HG03103 (cell line): ENCODE measurements around the gene KCNJ5.

Source experiments
- ATAC-seq: cut with Tn5 transposase; IDR thresholded peaks from one replicate; pipeline ENCODE4 v1.9.1; 2021; ENCODE audit warnings: low read depth; ENCODE audit not compliant: unreplicated experiment

The KCNJ5 gene

GRCh38 chr11:128890543-128891368 lies at the start of gene KCNJ5:
Gene KCNJ5, plus strand, starts transcription at chr11:128891356. Its CDS starts 19,918 bp downstream, at chr11:128911274.
- no peak for ATAC-seq

- peak; percentile 54 for ATAC-seq
Observed at GRCh38 chr11:128841461-128842072, 49.6 kb upstream of the KCNJ5 start.

- no peak for ATAC-seq
Observed at GRCh38 chr11:128843198-128843785, 47.9 kb upstream of the KCNJ5 start.

GRCh38 chr11:128845334-128845780 lies 45.8 kb upstream of the KCNJ5 start:
- ATAC-seq = no peak

GRCh38 chr11:128846985-128847384 lies 44.2 kb upstream of the KCNJ5 start:
- no peak for ATAC-seq

GRCh38 chr11:128848815-128849455 lies 42.2 kb upstream of the KCNJ5 start:
- peak; percentile 76 for ATAC-seq

- ATAC-seq = no peak
Observed at GRCh38 chr11:128852327-128853023, 38.7 kb upstream of the KCNJ5 start.

- no peak for ATAC-seq
Observed at GRCh38 chr11:128853559-128853958, 37.6 kb upstream of the KCNJ5 start.

GRCh38 chr11:128854841-128855240 lies 36.3 kb upstream of the KCNJ5 start:
- ATAC-seq = no peak

- ATAC-seq = no peak
Observed at GRCh38 chr11:128856241-128856640, 34.9 kb upstream of the KCNJ5 start.

GRCh38 chr11:128857341-128857740 lies 33.8 kb upstream of the KCNJ5 start:
- ATAC-seq = no peak

GRCh38 chr11:128859563-128860441 lies 31.4 kb upstream of the KCNJ5 start:
- ATAC-seq = peak; percentile 95

- no peak for ATAC-seq
Observed at GRCh38 chr11:128860571-128861361, 30.4 kb upstream of the KCNJ5 start.

GRCh38 chr11:128862406-128862805 lies 28.8 kb upstream of the KCNJ5 start:
- ATAC-seq = no peak

- ATAC-seq = no peak
Observed at GRCh38 chr11:128862908-128863660, 28.1 kb upstream of the KCNJ5 start.

GRCh38 chr11:128865490-128865889 lies 25.7 kb upstream of the KCNJ5 start:
- ATAC-seq = no peak

- ATAC-seq = no peak
Observed at GRCh38 chr11:128867277-128867676, 23.9 kb upstream of the KCNJ5 start, which contains the start of gene KCNJ1. Gene KCNJ1, minus strand, starts transcription at chr11:128867296. Its CDS starts 27,053 bp downstream, at chr11:128840243.
